HG03175 (cell line): ENCODE measurements around the gene SPC24.
"Not testable (repeated sequence)": the region's sequence is repeated elsewhere in the genome, so short reads cannot be mapped to it uniquely, and the experiment has no call there.

Experiments
- ATAC-seq: cut with Tn5 transposase; IDR thresholded peaks from one replicate; pipeline ENCODE4 v1.9.1; 2021; ENCODE audit warnings: mild to moderate bottlenecking, moderate library complexity; ENCODE audit not compliant: unreplicated experiment

The SPC24 gene

GRCh38 chr19:11192957-11193939 lies 37.7 kb upstream of the SPC24 start:
- no peak for ATAC-seq

- ATAC-seq, result no peak
These were observed 36.4 kb upstream of the SPC24 start for GRCh38 chr19:11191934-11192333.

GRCh38 chr19:11191273-11191755 lies 35.7 kb upstream of the SPC24 start:
- no peak for ATAC-seq

- no peak for ATAC-seq
These were observed 34.9 kb upstream of the SPC24 start for GRCh38 chr19:11190501-11190900.

- no peak for ATAC-seq
These were observed 31.9 kb upstream of the SPC24 start for GRCh38 chr19:11187441-11187840.

GRCh38 chr19:11182994-11183393 lies 27.4 kb upstream of the SPC24 start:
- ATAC-seq, result no peak

GRCh38 chr19:11181488-11181887 lies 25.9 kb upstream of the SPC24 start:
- no peak for ATAC-seq

- ATAC-seq, result not testable (repeated sequence)
These were observed 25.4 kb upstream of the SPC24 start for GRCh38 chr19:11180975-11181374.

- no peak for ATAC-seq
These were observed 24.8 kb upstream of the SPC24 start for GRCh38 chr19:11180346-11180745.

- peak; percentile 61 for ATAC-seq
These were observed 24.2 kb upstream of the SPC24 start for GRCh38 chr19:11179716-11180297.

GRCh38 chr19:11179145-11179465 lies 23.5 kb upstream of the SPC24 start:
- not testable (repeated sequence) for ATAC-seq

GRCh38 chr19:11177592-11177991 lies 22.0 kb upstream of the SPC24 start:
- ATAC-seq, result no peak

- no peak for ATAC-seq
These were observed 21.0 kb upstream of the SPC24 start for GRCh38 chr19:11176466-11177193.

GRCh38 chr19:11175920-11176319 lies 20.3 kb upstream of the SPC24 start:
- no peak for ATAC-seq

GRCh38 chr19:11174336-11174735 lies 18.8 kb upstream of the SPC24 start:
- ATAC-seq, result no peak

- ATAC-seq, result no peak
These were observed 18.1 kb upstream of the SPC24 start for GRCh38 chr19:11173516-11174155.

GRCh38 chr19:11172576-11172975 lies 17.0 kb upstream of the SPC24 start:
- no peak for ATAC-seq

- ATAC-seq, result no peak
These were observed 15.6 kb upstream of the SPC24 start for GRCh38 chr19:11171144-11171543.

GRCh38 chr19:11169896-11170678 lies 14.5 kb upstream of the SPC24 start:
- no peak for ATAC-seq

GRCh38 chr19:11168568-11168967 lies 13.0 kb upstream of the SPC24 start:
- ATAC-seq, result no peak
